Esophagus squamous epithelium (tissue), 5 donors: Measurements from ENCODE around the gene ZNF431. TPM values are rescaled to one million over a fixed set of nuclear protein-coding genes. Genes with fewer than 3 reads are reported as not detected.

Source experiments
- DNase-seq: peaks from one replicate; lab custom pipeline; 2025; lab: John Stamatoyannopoulos, UW
- H3K27ac ChIP-seq, 4 donors: fragments of 200-600 bp; sonication (generic); one replicate each; pipeline ENCODE4 v1.5.1; 2016 to 2019; ENCODE audit warnings: mild to moderate bottlenecking in 1 of 4
- H3K27me3 ChIP-seq, 4 donors: fragments of 200-600 bp; sonication (generic); 1 replicate in 3 of 4; 2 replicates in 1 of 4; pipeline versions ENCODE4 v1.5.1 to v1.6.0; 2017 to 2021; ENCODE audit warnings: antibody characterized with exemption in 1 of 4
- H3K36me3 ChIP-seq, 3 donors: fragments of 200-600 bp; sonication (generic); one replicate each; pipeline ENCODE4 v1.5.1; 2016 to 2019
- H3K4me1 ChIP-seq, 3 donors: fragments of 200-600 bp; sonication (generic); one replicate each; pipeline ENCODE4 v1.5.1; 2017 to 2019
- H3K4me3 ChIP-seq, 4 donors: fragments of 200-600 bp; sonication (generic); 1 replicate in 3 of 4; 2 replicates in 1 of 4; pipeline ENCODE4 v1.5.1; 2016 to 2019; ENCODE audit warnings: mild to moderate bottlenecking in 2 of 4, moderate library complexity in 1 of 4
- H3K9me3 ChIP-seq, 3 donors: fragments of 200-600 bp; sonication (generic); one replicate each; pipeline ENCODE4 v1.5.1; 2016 to 2019
- CTCF ChIP-seq, 6 experiments: fragments of 450-650 bp in 4 of 6; fragments of 200-600 bp in 2 of 6; sonication (generic) in 2 of 6; IDR thresholded peaks; one replicate each; pipeline ENCODE4 v1.5.1; 2016 to 2019; ENCODE audit warnings: antibody characterized with exemption in 6 of 6, mild to moderate bottlenecking in 4 of 6, moderate library complexity in 4 of 6
- POLR2A ChIP-seq, 4 donors: fragments of 450-650 bp; IDR thresholded peaks; one replicate each; pipeline ENCODE4 v1.6.1; 2017; ENCODE audit warnings: antibody characterized with exemption in 4 of 4, mild to moderate bottlenecking in 4 of 4, moderate library complexity in 3 of 4
- WGBS, 2 donors: methylation state at CpG; one replicate each; pipeline ENCODE4 v1.1.5; 2018; 5-methylcytosine and 5-hydroxymethylcytosine counted together
- intact Hi-C: fragments of 100-400 bp; cut with DNase I; formaldehyde crosslinking; loops from one replicate; pipeline ENCODE4 v1.15.0; 2022
- total RNA-seq, 4 donors: library from RNA; depleted of rRNA; stranded (reverse); fragments of >200 nt; gene quantifications; one replicate each; pipeline ENCODE4 v1.1.0, GENCODE V29; 2016
- donor health status: DM: yes; HTN: yes; CAD: no.

The ZNF431 gene
- 10 to 100 TPM; 10.8 to 29.2 (median 15.8) TPM for total RNA-seq

DNA sequence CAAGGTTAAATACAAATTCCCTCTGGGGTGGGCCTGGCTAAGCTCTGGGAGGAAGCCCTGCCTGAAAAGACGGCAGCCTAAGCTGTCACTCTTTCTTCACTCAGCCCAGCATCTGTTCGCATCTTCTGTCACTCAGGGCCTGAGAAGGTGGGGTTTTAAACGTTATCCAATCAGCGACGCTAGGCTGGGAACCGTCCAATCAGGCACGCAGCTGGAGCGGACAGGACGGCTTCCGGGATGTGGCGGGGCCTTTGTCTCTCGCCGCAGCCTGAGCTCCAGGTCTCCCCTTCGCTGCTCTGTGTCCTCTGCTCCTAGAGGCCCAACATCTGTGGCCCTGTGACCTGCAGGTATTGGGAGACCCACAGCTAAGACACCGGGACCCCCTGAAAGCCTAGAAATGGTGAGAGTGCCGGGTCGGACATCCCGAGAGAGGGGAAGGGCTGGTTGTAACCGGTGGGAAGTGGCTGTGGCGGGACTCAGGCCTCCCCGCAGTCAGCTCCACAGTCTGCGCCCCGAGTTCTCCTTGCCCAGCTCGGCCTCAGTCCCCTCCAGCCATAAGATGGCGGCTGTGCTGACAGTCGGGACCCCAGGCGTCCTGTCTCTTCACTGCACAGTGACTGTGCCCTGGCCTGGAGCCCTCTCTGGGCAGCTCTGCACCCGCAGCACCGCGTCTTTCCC is at the start of gene ZNF431:
Gene ZNF431, plus strand, starts transcription at position 254 of the 678 bp plus-strand sequence. Its CDS starts 144 bp downstream, at position 398.
- TF ChIP-seq POLR2A (IDR thresholded peaks at IDR 0.05) (peak in 2 of 4 donors; percentile 72 to 79), CTCF (IDR thresholded peaks at IDR 0.05) (peak in 1 of 6 experiments; percentile 9)
- peaks cover 0 to 42% (median 4%) of the 10 kb centered on the region in 3 donors for H3K4me1 ChIP-seq
- peak within 1 kb of the TSS; percentile 69 to 77 (median 72) for H3K4me3 ChIP-seq
- H3K9me3 ChIP-seq = no peaks in the 10 kb centered on the region
- peak; percentile 41 for DNase-seq
- H3K27ac ChIP-seq = peak within 1 kb of the TSS; percentile 79 to 93 (median 90)
- WGBS, 2 donors = 0 to 2% methylated on average over 7 to 15 of the region's 30 CpGs
- intact Hi-C loops = no loop called here
- peaks cover 0 to 35% (median 0%) of the 10 kb centered on the region in 3 donors for H3K36me3 ChIP-seq
- H3K27me3 ChIP-seq = no peaks in the 10 kb centered on the region

GRCh38 chr19:21092109-21092508 is 49.7 kb upstream of the ZNF431 start:
- no peak overlapping the region for H3K4me3 ChIP-seq
- H3K9me3 ChIP-seq = no peaks in the 10 kb centered on the region
- no peaks in the 10 kb centered on the region for H3K27me3 ChIP-seq
- peaks cover 0 to 25% (median 0%) of the 10 kb centered on the region in 3 donors for H3K4me1 ChIP-seq
- H3K36me3 ChIP-seq = no peaks in the 10 kb centered on the region
- peak overlapping the region in 2 of 4 donors; percentile 53 to 60 for H3K27ac ChIP-seq
- intact Hi-C loops = no loop called here
- DNase-seq = no peak
- no peak for TF ChIP-seq CTCF (IDR thresholded peaks at IDR 0.05)
- no peak for TF ChIP-seq POLR2A (IDR thresholded peaks at IDR 0.05)

DNA sequence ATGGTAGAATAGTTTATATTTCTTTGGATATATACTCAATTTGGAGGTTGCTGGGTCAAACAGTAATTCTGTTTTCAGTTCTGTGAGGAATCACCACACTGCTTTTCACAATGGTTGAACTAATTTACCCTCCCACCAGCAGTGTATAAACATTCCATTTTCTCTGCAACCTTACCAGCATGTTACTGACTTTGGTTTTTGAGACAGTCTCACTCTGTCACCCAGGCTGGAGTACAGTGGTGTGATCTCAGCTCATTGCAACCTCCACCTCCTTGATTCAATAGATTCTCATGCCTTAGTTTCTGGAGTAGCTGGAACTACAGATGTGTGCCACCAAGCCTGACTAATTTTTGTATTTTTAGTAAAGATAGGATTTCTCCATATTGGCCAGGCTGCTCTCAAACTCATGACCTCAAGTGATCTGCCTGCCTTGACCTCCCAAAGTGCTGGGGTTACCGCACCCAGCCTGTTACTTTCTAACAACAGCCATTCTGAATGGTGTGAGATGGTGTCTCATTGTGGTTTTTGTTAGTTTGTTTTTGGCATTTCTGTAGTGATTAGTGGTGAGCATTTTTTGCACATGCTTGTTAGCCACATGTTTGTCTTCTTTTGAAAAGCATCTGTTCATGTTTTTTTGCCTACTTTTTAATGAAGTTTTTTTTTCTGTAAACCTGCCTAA is 47.4 kb upstream of the ZNF431 start:
- H3K4me1 ChIP-seq = peaks cover 0 to 39% (median 0%) of the 10 kb centered on the region in 3 donors
- 94 to 100% methylated on average over 1 of the region's 1 CpG for WGBS, 2 donors
- intact Hi-C loops = no loop called here

DNA sequence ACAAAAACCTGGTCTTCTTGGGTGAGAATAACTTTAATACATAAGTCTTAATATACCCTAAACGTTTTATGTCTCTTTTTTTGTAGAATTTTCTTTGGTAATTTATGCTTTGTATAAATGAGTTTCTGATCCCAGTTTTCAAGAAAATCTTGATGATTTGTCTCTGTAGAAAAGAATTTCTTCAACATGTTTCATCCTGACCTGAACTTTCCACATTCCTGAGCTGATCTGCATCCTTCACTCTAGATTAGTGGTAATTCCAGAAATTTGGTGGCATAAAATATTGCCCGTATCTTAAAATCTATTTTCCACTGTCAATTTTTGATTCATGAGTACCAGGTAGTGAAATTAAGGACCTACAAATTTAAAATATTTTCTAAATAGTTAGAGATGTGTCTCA is 43.5 kb upstream of the ZNF431 start:
- intact Hi-C loops = no loop called here
- H3K4me3 ChIP-seq = no peak overlapping the region
- H3K4me1 ChIP-seq = peaks cover 0 to 22% (median 0%) of the 10 kb centered on the region in 3 donors
- no peaks in the 10 kb centered on the region for H3K27me3 ChIP-seq
- DNase-seq = no peak
- TF ChIP-seq CTCF (IDR thresholded peaks at IDR 0.05) (no peak), POLR2A (IDR thresholded peaks at IDR 0.05) (no peak)
- peak overlapping the region in 3 of 4 donors; percentile 9 to 34 (median 33) for H3K27ac ChIP-seq
- no peaks in the 10 kb centered on the region for H3K9me3 ChIP-seq
- 55 to 60% methylated on average over 2 of the region's 2 CpGs for WGBS, 2 donors
- H3K36me3 ChIP-seq = peaks cover 0 to 33% (median 0%) of the 10 kb centered on the region in 3 donors

More for the DNA sequence above, 47.4 kb upstream of the ZNF431 start:
- no peaks in the 10 kb centered on the region for H3K27me3 ChIP-seq
- peak overlapping the region in 1 of 4 donors; percentile 3 for H3K27ac ChIP-seq
- no peaks in the 10 kb centered on the region for H3K9me3 ChIP-seq
- peaks cover 0 to 11% (median 0%) of the 10 kb centered on the region in 3 donors for H3K36me3 ChIP-seq
- H3K4me3 ChIP-seq = no peak overlapping the region
- DNase-seq = no peak
- TF ChIP-seq POLR2A (IDR thresholded peaks at IDR 0.05) (no peak), CTCF (IDR thresholded peaks at IDR 0.05) (no peak)
